GM12878 (cell line): ENCODE results near the gene UGT1A6. TPM values are rescaled to one million over a fixed set of nuclear protein-coding genes. Genes with fewer than 3 reads are reported as not detected.

Experiments
- ATAC-seq: fragments of 200-7000 bp; cut with Tn5 transposase; 3 replicates; pipeline ENCODE4 v1.9.1; 2020; ENCODE audit warnings: mild to moderate bottlenecking, moderate library complexity
- BruUV-seq: library from RNA; stranded (reverse); fragments of 400-500 nt; replicated peaks from 2 replicates; lab custom pipeline; 2021; lab: Mats Ljungman, UMichigan
- CTCF ChIA-PET: fragments of 300-600 bp; sonication (Branson Sonifier 250); formaldehyde crosslinking; extraction: SDS; loops from one replicate; lab custom pipeline; 2021; ENCODE audit warnings: inconsistent platforms; lab: Yijun Ruan, JAX
- POLR2A ChIA-PET: fragments of 350-600 bp; formaldehyde crosslinking; extraction: SDS; loops from one replicate; lab custom pipeline; 2021; ENCODE audit warnings: inconsistent platforms; lab: Charles Lee
- RAD21 ChIA-PET: fragments of 300-600 bp; sonication (Branson Sonifier 250); formaldehyde crosslinking; loops from one replicate; lab custom pipeline; 2023; ENCODE audit warnings: antibody characterized with exemption; ENCODE audit not compliant: unreplicated experiment; lab: Charles Lee
- SMC1A ChIA-PET: fragments of 300-600 bp; sonication (Branson Sonifier 250); formaldehyde crosslinking; loops from one replicate; lab custom pipeline; 2023; ENCODE audit not compliant: unreplicated experiment, uncharacterized antibody; lab: Charles Lee
- DNase-seq: peaks from one replicate; pipeline ENCODE4 v3.0.0-alpha.2; 2011; ENCODE audit warnings: low read depth, low spot score
- FAIRE-seq: peaks from 3 replicates; lab custom pipeline; 2011; peaks lifted over from hg19 to GRCh38; lab: Jason Lieb, UNC
- H2AFZ ChIP-seq: 2 replicates; pipeline ENCODE4 v1.6.0; 2011; ENCODE audit warnings: low read depth, low read length, control low read depth; ENCODE audit not compliant: control insufficient read depth
- H3K27ac ChIP-seq: 2 replicates; pipeline ENCODE4 v1.5.1; 2011; ENCODE audit warnings: control low read depth; ENCODE audit not compliant: control insufficient read depth, insufficient read depth
- H3K27me3 ChIP-seq, 2 experiments: replicated peaks in 1 of 2; 2 replicates each; pipeline versions ENCODE4 v1.6.0 to v1.6.1; 2011; ENCODE audit warnings: low read length in 1 of 2; ENCODE audit not compliant: control insufficient read depth in 2 of 2, insufficient read depth in 2 of 2
- H3K36me3 ChIP-seq, 2 experiments: 2 replicates each; pipeline ENCODE4 v1.5.1; 2011; ENCODE audit warnings: low read length in 1 of 2; ENCODE audit not compliant: control insufficient read depth in 2 of 2, insufficient read depth in 2 of 2
- H3K4me1 ChIP-seq: 2 replicates; pipeline ENCODE4 v1.6.1; 2011; ENCODE audit warnings: mild to moderate bottlenecking, low read length, moderate library complexity, mixed read lengths; ENCODE audit not compliant: control insufficient read depth, insufficient read depth
- H3K4me2 ChIP-seq: 2 replicates; pipeline ENCODE4 v1.6.0; 2011; ENCODE audit warnings: control low read depth; ENCODE audit not compliant: control insufficient read depth, insufficient read depth
- H3K4me3 ChIP-seq: fragments of 200-600 bp; sonication (generic); 2 replicates; pipeline ENCODE4 v1.5.1; 2016
- H3K79me2 ChIP-seq: 2 replicates; pipeline ENCODE4 v1.6.0; 2011; ENCODE audit warnings: low read length; ENCODE audit not compliant: control insufficient read depth, insufficient read depth
- H3K9ac ChIP-seq: 2 replicates; pipeline ENCODE4 v1.8.0; 2011; ENCODE audit warnings: low read length, control low read depth, mixed read lengths; ENCODE audit not compliant: control insufficient read depth, insufficient read depth
- H3K9me3 ChIP-seq: replicated peaks from 3 replicates; pipeline ENCODE4 v1.5.1; 2011; ENCODE audit warnings: mild to moderate bottlenecking, low read length; ENCODE audit not compliant: control insufficient read depth, insufficient read depth
- H4K20me1 ChIP-seq: 2 replicates; pipeline ENCODE4 v1.6.0; 2011; ENCODE audit not compliant: control insufficient read depth, insufficient read depth
- ATF3 ChIP-seq: IDR thresholded peaks from 2 replicates; pipeline ENCODE4 v1.6.1; 2011; ENCODE audit warnings: low read depth, mild to moderate bottlenecking, low read length, moderate library complexity, borderline replicate concordance; ENCODE audit errors: extremely low read depth
- BRCA1 ChIP-seq: IDR thresholded peaks from 2 replicates; pipeline ENCODE4 v1.6.1; 2011; ENCODE audit warnings: low read depth, low read length, improper control_type of control experiment
- CREM ChIP-seq: IDR thresholded peaks from 2 replicates; pipeline ENCODE4 v1.6.1; 2014; ENCODE audit warnings: antibody characterized with exemption, low read depth
- PAX5 ChIP-seq: IDR thresholded peaks from 2 replicates; pipeline ENCODE4 v1.6.1; 2011; ENCODE audit warnings: low read depth, low read length, borderline replicate concordance
- PAX8 ChIP-seq: fragments of 450-650 bp; IDR thresholded peaks from 2 replicates; pipeline ENCODE4 v1.6.1; 2017; ENCODE audit warnings: mild to moderate bottlenecking, moderate library complexity
- STAT3 ChIP-seq: IDR thresholded peaks from 2 replicates; pipeline ENCODE4 v1.6.1; 2011; ENCODE audit warnings: low read depth, low read length, improper control_type of control experiment
- WRNIP1 ChIP-seq: IDR thresholded peaks from 2 replicates; pipeline ENCODE4 v1.6.1; 2011; ENCODE audit warnings: low read depth, low read length, improper control_type of control experiment, borderline replicate concordance
- ZNF274 ChIP-seq: IDR thresholded peaks from one replicate; pipeline ENCODE4 v1.8.0; 2011; ENCODE audit not compliant: insufficient read length, insufficient read depth
- WGBS: methylation state at CpG from one replicate; pipeline ENCODE4 v1.1.6; 2016; ENCODE audit warnings: low lambda C conversion rate; ENCODE audit not compliant: insufficient replicate concordance, insufficient coverage; ENCODE audit errors: missing lambda C conversion rate; 5-methylcytosine and 5-hydroxymethylcytosine counted together
- in situ Hi-C: fragments of 300-500 bp; cut with MboI; formaldehyde crosslinking; loops from 9 replicates; pipeline ENCODE4 v1.14.3; 2018; ENCODE audit warnings: mixed read lengths
- intact Hi-C: fragments of 100-400 bp; cut with micrococcal nuclease; formaldehyde crosslinking; loops from one replicate; pipeline ENCODE4 v1.14.2; 2022; ENCODE audit not compliant: unreplicated experiment
- polyA plus RNA-seq, 11 experiments: library from polyadenylated mRNA; depleted of rRNA in 4 of 11; unstranded in 6 of 11; stranded (reverse) in 5 of 11; fragments of >200 nt; fragmentation: Nextera tagmentation in 4 of 11; fragmentation: Illumina TruSeq in 1 of 11; extraction: Ambion mirVana in 4 of 11; extraction: Trizol in 1 of 11; gene quantifications; 1 replicate in 1 of 11; 2 replicates in 10 of 11; pipeline versions ENCODE4 v1.2.1 to v1.2.3, GENCODE V29; 2011 to 2016; ENCODE audit warnings: inconsistent platforms in 2 of 11, missing spikeins in 2 of 11, low read depth in 1 of 11
- total RNA-seq, 4 experiments: library from RNA; depleted of rRNA in 3 of 4; stranded (reverse); fragments of >200 nt in 3 of 4; fragmentation: Illumina TruSeq in 1 of 4; extraction: Trizol in 1 of 4; gene quantifications; 2 replicates each; pipeline versions ENCODE4 v1.2.1 to v1.2.3, GENCODE V29; 2013 to 2021
- TF ChIP-seq, protein P1 (sequence below): fragments of 450-650 bp; IDR thresholded peaks from 2 replicates; pipeline ENCODE4 v1.6.1; 2018; ENCODE audit warnings: mild to moderate bottlenecking, low read depth, moderate library complexity; ENCODE audit not compliant: partially characterized antibody

The UGT1A6 gene
- total and polyA plus RNA-seq, 10 of the 15 experiments (the other 5 are each of a cell fraction or from before 2014, with no cell fraction given), result not detected

GRCh38 chr2:233764761-233765160 is 72.1 kb downstream of the UGT1A6 start:
- POLR2A ChIA-PET, result no interaction called here
- WGBS, result 0% methylated on average over 3 of the region's 3 CpGs
- no peak overlapping the region for H2AFZ ChIP-seq
- no peaks in the 10 kb centered on the region for H4K20me1 ChIP-seq
- RAD21 ChIA-PET, result no interaction called here
- in situ Hi-C loops, result no loop called here
- H3K9ac ChIP-seq, result no peak overlapping the region
- no peak for TF ChIP-seq ZNF274
- no peak for TF ChIP-seq STAT3
- TF ChIP-seq WRNIP1, result no peak
- no peak for TF ChIP-seq PAX5
- no peak for TF ChIP-seq BRCA1
- TF ChIP-seq ATF3, result no peak
- TF ChIP-seq PAX8, result no peak
- no peak for TF ChIP-seq CREM
- TF ChIP-seq, protein P1, sequence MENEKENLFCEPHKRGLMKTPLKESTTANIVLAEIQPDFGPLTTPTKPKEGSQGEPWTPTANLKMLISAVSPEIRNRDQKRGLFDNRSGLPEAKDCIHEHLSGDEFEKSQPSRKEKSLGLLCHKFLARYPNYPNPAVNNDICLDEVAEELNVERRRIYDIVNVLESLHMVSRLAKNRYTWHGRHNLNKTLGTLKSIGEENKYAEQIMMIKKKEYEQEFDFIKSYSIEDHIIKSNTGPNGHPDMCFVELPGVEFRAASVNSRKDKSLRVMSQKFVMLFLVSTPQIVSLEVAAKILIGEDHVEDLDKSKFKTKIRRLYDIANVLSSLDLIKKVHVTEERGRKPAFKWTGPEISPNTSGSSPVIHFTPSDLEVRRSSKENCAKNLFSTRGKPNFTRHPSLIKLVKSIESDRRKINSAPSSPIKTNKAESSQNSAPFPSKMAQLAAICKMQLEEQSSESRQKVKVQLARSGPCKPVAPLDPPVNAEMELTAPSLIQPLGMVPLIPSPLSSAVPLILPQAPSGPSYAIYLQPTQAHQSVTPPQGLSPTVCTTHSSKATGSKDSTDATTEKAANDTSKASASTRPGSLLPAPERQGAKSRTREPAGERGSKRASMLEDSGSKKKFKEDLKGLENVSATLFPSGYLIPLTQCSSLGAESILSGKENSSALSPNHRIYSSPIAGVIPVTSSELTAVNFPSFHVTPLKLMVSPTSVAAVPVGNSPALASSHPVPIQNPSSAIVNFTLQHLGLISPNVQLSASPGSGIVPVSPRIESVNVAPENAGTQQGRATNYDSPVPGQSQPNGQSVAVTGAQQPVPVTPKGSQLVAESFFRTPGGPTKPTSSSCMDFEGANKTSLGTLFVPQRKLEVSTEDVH, result no peak
- TF ChIP-seq, all 136 proteins: peak for 0
- no peak overlapping the region for H3K27ac ChIP-seq
- ChIA-PET SMC1A (no interaction called here), CTCF (no interaction called here)
- H3K4me1 ChIP-seq, result no peaks in the 10 kb centered on the region
- FAIRE-seq (no peak), DNase-seq (no peak), ATAC-seq (no peak)
- H3K27me3 ChIP-seq, result peaks cover 0 to 3% of the 10 kb centered on the region in 2 experiments; a peak in 1 of 4 replicates
- no TSS peak for BruUV-seq
- H3K9me3 ChIP-seq, result no peaks in the 10 kb centered on the region
- H3K79me2 ChIP-seq, result no peaks in the 10 kb centered on the region
- intact Hi-C loops, result no loop called here
- no peaks in the 10 kb centered on the region for H3K36me3 ChIP-seq
- H3K4me2 ChIP-seq, result no peak overlapping the region
- no peak overlapping the region for H3K4me3 ChIP-seq
